H9 (cell line): ENCODE results near the gene SIK2. TPM values are rescaled to one million over a fixed set of nuclear protein-coding genes. Genes with fewer than 3 reads are reported as not detected.

ENCODE experiments used
- DNase-seq: peaks from one replicate; pipeline ENCODE4 v3.0.0-alpha.2; 2017
- H2AFZ ChIP-seq: one replicate; pipeline ENCODE4 v1.6.1; 2013; ENCODE audit warnings: mild to moderate bottlenecking, low read length, control low read depth, moderate library complexity
- H2AK5ac ChIP-seq: 2 replicates; pipeline ENCODE4 v1.6.1; 2013; ENCODE audit warnings: low read length, control low read depth, mixed read lengths; ENCODE audit not compliant: insufficient read length
- H2BK120ac ChIP-seq: one replicate; pipeline ENCODE4 v1.6.1; 2013; ENCODE audit warnings: low read depth, mild to moderate bottlenecking, low read length, control low read depth, inconsistent platforms; ENCODE audit not compliant: poor library complexity, severe bottlenecking
- H2BK12ac ChIP-seq: 2 replicates; pipeline ENCODE4 v1.6.1; 2013; ENCODE audit warnings: low read length, control low read depth, mixed read lengths, low read depth; ENCODE audit not compliant: insufficient read length
- H2BK15ac ChIP-seq: 2 replicates; pipeline ENCODE4 v1.6.1; 2013; ENCODE audit warnings: low read depth, low read length, control low read depth
- H2BK20ac ChIP-seq: one replicate; pipeline ENCODE4 v1.6.1; 2013; ENCODE audit warnings: low read depth, mild to moderate bottlenecking, low read length, control low read depth, inconsistent platforms; ENCODE audit not compliant: poor library complexity, severe bottlenecking
- H2BK5ac ChIP-seq: 2 replicates; pipeline ENCODE4 v1.6.1; 2013; ENCODE audit warnings: low read length, control low read depth, mixed read lengths; ENCODE audit not compliant: insufficient read length
- H3K14ac ChIP-seq: 2 replicates; pipeline ENCODE4 v1.6.1; 2013; ENCODE audit warnings: low read length, control low read depth; ENCODE audit not compliant: insufficient read depth
- H3K18ac ChIP-seq: 2 replicates; pipeline ENCODE4 v1.6.1; 2013; ENCODE audit warnings: low read depth, mild to moderate bottlenecking, mixed read lengths, low read length, control low read depth; ENCODE audit not compliant: insufficient read length
- H3K23ac ChIP-seq: 2 replicates; pipeline ENCODE4 v1.6.1; 2013; ENCODE audit warnings: low read length, control low read depth, mixed read lengths, low read depth; ENCODE audit not compliant: insufficient read length
- H3K23me2 ChIP-seq: 2 replicates; pipeline ENCODE4 v1.6.1; 2013; ENCODE audit warnings: low read depth, mild to moderate bottlenecking, mixed read lengths, low read length, control low read depth; ENCODE audit not compliant: insufficient read length, poor library complexity, severe bottlenecking
- H3K27ac ChIP-seq: 2 replicates; pipeline ENCODE4 v1.5.1; 2013; ENCODE audit warnings: low read length, control low read depth, mixed read lengths, low read depth; ENCODE audit not compliant: insufficient read length
- H3K27me3 ChIP-seq: 2 replicates; pipeline ENCODE4 v1.6.1; 2013; ENCODE audit warnings: low read length, control low read depth, inconsistent platforms; ENCODE audit not compliant: insufficient read depth
- H3K4ac ChIP-seq: 2 replicates; pipeline ENCODE4 v1.6.1; 2013; ENCODE audit warnings: low read depth, mild to moderate bottlenecking, control low read depth, inconsistent platforms, low read length, moderate library complexity
- H3K4me1 ChIP-seq: 2 replicates; pipeline ENCODE4 v1.6.1; 2013; ENCODE audit warnings: low read length, control low read depth, inconsistent platforms; ENCODE audit not compliant: insufficient read depth
- H3K4me2 ChIP-seq: 2 replicates; pipeline ENCODE4 v1.6.1; 2013; ENCODE audit warnings: low read length, control low read depth, mixed read lengths; ENCODE audit not compliant: insufficient read length, insufficient read depth
- H3K56ac ChIP-seq: 2 replicates; pipeline ENCODE4 v1.6.1; 2013; ENCODE audit warnings: low read depth, mild to moderate bottlenecking, mixed read lengths, low read length, control low read depth; ENCODE audit not compliant: insufficient read length
- H3K79me1 ChIP-seq: 2 replicates; pipeline ENCODE4 v1.6.1; 2013; ENCODE audit warnings: low read depth, mild to moderate bottlenecking, moderate library complexity, low read length, control low read depth, inconsistent platforms; ENCODE audit not compliant: insufficient read depth, poor library complexity, severe bottlenecking
- H3K79me2 ChIP-seq: 2 replicates; pipeline ENCODE4 v1.6.1; 2013; ENCODE audit warnings: low read length, control low read depth, inconsistent platforms; ENCODE audit not compliant: insufficient read depth
- H3K9ac ChIP-seq: 2 replicates; pipeline ENCODE4 v1.6.1; 2013; ENCODE audit warnings: low read length, control low read depth, mixed read lengths; ENCODE audit not compliant: insufficient read length; ENCODE audit errors: extremely low read depth
- H3K9me3 ChIP-seq: one replicate; pipeline ENCODE4 v1.6.1; 2013; ENCODE audit warnings: low read depth, low read length, inconsistent platforms; ENCODE audit not compliant: control insufficient read depth
- H3T11ph ChIP-seq: one replicate; pipeline ENCODE4 v1.6.1; 2013; ENCODE audit warnings: mild to moderate bottlenecking, low read length, control low read depth, inconsistent platforms
- H4K20me1 ChIP-seq: one replicate; pipeline ENCODE4 v1.6.1; 2013; ENCODE audit not compliant: control insufficient read depth, insufficient read length, insufficient read depth
- H4K5ac ChIP-seq: 2 replicates; pipeline ENCODE4 v1.6.1; 2013; ENCODE audit warnings: low read depth, mild to moderate bottlenecking, mixed read lengths, low read length, control low read depth; ENCODE audit not compliant: insufficient read length
- H4K8ac ChIP-seq: replicated peaks from 2 replicates; pipeline ENCODE4 v1.6.1; 2013; ENCODE audit warnings: low read length, control low read depth, mixed read lengths, low read depth; ENCODE audit not compliant: insufficient read length
- H4K91ac ChIP-seq: 2 replicates; pipeline ENCODE4 v1.6.1; 2013; ENCODE audit warnings: low read depth, mild to moderate bottlenecking, moderate library complexity, mixed read lengths, low read length, control low read depth; ENCODE audit not compliant: insufficient read length
- H3K27ac Mint-ChIP-seq, 3 experiments: 2 replicates in 2 of 3; 3 replicates in 1 of 3; pipeline ENCODE4 v1.8.0; 2020 to 2021; ENCODE audit warnings: mixed read lengths in 3 of 3, mild to moderate bottlenecking in 1 of 3, moderate library complexity in 1 of 3
- H3K27me3 Mint-ChIP-seq: 2 replicates; pipeline ENCODE4 v1.8.0; 2021; ENCODE audit warnings: low read depth, mild to moderate bottlenecking, moderate library complexity, mixed read lengths
- H3K36me3 Mint-ChIP-seq, 3 experiments: 2 replicates in 2 of 3; 3 replicates in 1 of 3; pipeline ENCODE4 v1.8.0; 2020 to 2021; ENCODE audit warnings: low read depth in 3 of 3, mixed read lengths in 3 of 3; ENCODE audit not compliant: insufficient read depth in 1 of 3
- H3K4me1 Mint-ChIP-seq, 2 experiments: 2 replicates each; pipeline ENCODE4 v1.8.0; 2020; ENCODE audit warnings: mixed read lengths in 2 of 2
- H3K4me3 Mint-ChIP-seq, 2 experiments: 2 replicates in 1 of 2; 3 replicates in 1 of 2; pipeline ENCODE4 v1.8.0; 2020 to 2021; ENCODE audit warnings: mild to moderate bottlenecking in 2 of 2, mixed read lengths in 2 of 2, moderate library complexity in 1 of 2
- H3K9me3 Mint-ChIP-seq, 2 experiments: 2 replicates in 1 of 2; 3 replicates in 1 of 2; pipeline ENCODE4 v1.8.0; 2020; ENCODE audit warnings: mild to moderate bottlenecking in 2 of 2, mixed read lengths in 2 of 2, moderate library complexity in 1 of 2
- CTCF ChIP-seq: fragments of 200-600 bp; sonication (generic); conservative IDR thresholded peaks from 3 replicates; pipeline ENCODE4 v1.8.0; 2021; ENCODE audit warnings: antibody characterized with exemption, mild to moderate bottlenecking
- WGBS: extraction: QIAGEN DNeasy Blood & Tissue Kit; methylation state at CpG from one replicate; pipeline ENCODE4 v1.1.7; 2013; ENCODE audit warnings: missing lambda C conversion rate, low lambda C conversion rate, mixed read lengths; ENCODE audit not compliant: insufficient read length; ENCODE audit errors: extremely low coverage; 5-methylcytosine and 5-hydroxymethylcytosine counted together
- total RNA-seq: library from RNA; stranded (reverse); gene quantifications from 2 replicates; pipeline ENCODE4 v1.2.1, GENCODE V29; 2021

SIK2 gene
- total RNA-seq, 1 experiment from 2014 or later, result 7.5 TPM

GRCh38 chr11:111702623-111703022 is 100.4 kb downstream of the SIK2 start:
- H3K23me2 ChIP-seq, result no peaks in the 10 kb centered on the region
- no peaks in the 10 kb centered on the region for H3K9me3 ChIP-seq
- no peak overlapping the region for H3K18ac ChIP-seq
- no CpG with 5 or more reads among the region's 5 CpGs for WGBS
- H2BK5ac ChIP-seq, result no peak overlapping the region
- H2BK15ac ChIP-seq, result no peak overlapping the region
- no peak for TF ChIP-seq CTCF
- no peak overlapping the region for H2BK12ac ChIP-seq
- H2BK120ac ChIP-seq, result no peak overlapping the region
- Mint-ChIP-seq H3K9me3 (no peaks in the 10 kb centered on the region), H3K4me1 (peaks cover 12 to 14% of the 10 kb centered on the region in 2 experiments), H3K4me3 (no peak overlapping the region), H3K27me3 (no peaks in the 10 kb centered on the region), H3K36me3 (peaks cover 2 to 9% (median 8%) of the 10 kb centered on the region in 3 experiments; a peak in 5 of 7 replicates), H3K27ac (no peak overlapping the region)
- H2BK20ac ChIP-seq, result no peak overlapping the region
- H4K5ac ChIP-seq, result no peak overlapping the region
- H3K79me1 ChIP-seq, result no peaks in the 10 kb centered on the region
- H4K91ac ChIP-seq, result no peak overlapping the region
- no peak overlapping the region for H3K27ac ChIP-seq
- no peak overlapping the region for H2AFZ ChIP-seq
- no peak overlapping the region for H3K56ac ChIP-seq
- no peaks in the 10 kb centered on the region for H3K27me3 ChIP-seq
- no peak overlapping the region for H3K23ac ChIP-seq
- H4K8ac ChIP-seq, result no peak overlapping the region
- peaks cover 3% of the 10 kb centered on the region; the same call in 1 of the 2 replicates for H3K4me1 ChIP-seq
- DNase-seq, result no peak
- H3K4ac ChIP-seq, result no peak overlapping the region
- no peak overlapping the region for H3K14ac ChIP-seq
- no peaks in the 10 kb centered on the region for H4K20me1 ChIP-seq
- no peak overlapping the region for H2AK5ac ChIP-seq
- no peaks in the 10 kb centered on the region for H3K79me2 ChIP-seq
- H3K9ac ChIP-seq, result no peak overlapping the region
- no peak overlapping the region for H3T11ph ChIP-seq
- H3K4me2 ChIP-seq, result no peak overlapping the region
